GM20431 (cell line): ENCODE measurements around the gene TXN.

Source experiments
- in situ Hi-C: fragments of 300-500 bp; cut with MseI, MboI; formaldehyde crosslinking; loops from one replicate; pipeline ENCODE4 v1.15.0; 2020; ENCODE audit warnings: low sequenced_read_pairs; ENCODE audit not compliant: unreplicated experiment

TXN gene

DNA sequence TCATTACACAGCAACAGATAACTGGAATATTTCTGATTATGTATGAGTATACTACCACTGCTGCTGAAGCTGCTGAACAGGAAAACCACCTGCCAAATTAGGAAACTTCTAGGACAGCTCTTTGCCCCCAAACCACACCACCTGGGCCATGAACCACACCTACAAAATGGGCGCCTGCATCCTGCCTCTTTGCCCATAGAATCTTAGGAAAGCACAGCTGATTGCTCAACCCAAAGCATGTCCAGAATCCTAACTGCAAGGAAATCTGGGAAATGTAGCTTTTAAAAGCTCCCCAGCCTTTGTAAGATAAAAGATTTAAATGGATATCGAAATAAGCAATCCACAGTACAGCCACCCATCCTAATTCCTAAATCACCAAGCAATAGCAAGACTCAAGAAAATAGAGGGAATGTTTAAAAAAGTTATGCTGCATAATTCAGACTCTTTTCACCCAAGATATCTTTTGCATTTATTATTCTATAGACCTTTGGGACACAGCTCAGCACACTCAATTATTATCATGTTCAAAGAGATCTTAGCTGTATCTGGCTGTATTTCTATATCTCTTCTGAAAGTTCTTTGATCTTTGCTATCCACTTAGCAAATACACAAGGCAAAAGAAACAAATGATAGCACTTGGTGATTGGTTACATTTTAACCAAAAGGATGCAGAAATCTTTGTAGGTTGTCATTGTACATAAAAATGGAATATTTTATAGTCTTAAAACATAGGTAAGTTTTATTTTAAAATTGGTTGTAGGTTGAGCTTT is 41.5 kb downstream of the TXN start:
- in situ Hi-C loops = loop anchor here (25.0 kb wide), 1 partner anchor 627 kb away; no protein-coding TSS in a partner anchor

DNA sequence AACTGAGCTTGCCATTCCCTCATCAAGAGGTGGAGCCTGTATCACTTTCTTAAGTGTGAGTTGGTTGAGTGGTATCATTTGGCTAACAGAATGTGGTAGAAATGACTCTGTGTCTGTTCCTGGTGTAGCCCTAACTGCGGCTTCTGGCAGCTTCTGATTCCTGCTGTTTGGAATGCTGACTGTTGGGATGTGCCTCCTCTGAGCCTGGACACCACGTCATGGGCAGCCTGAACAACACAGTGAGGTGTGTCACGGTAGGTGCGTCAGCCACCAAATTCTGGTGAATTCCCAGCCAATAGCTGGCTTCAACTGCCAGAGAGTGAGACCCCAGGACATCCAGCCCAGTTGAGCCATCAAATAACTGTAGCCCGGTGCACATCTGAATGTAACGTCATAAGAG is 42.2 kb downstream of the TXN start:
- in situ Hi-C loops = loop anchor here (25.0 kb wide), 1 partner anchor 627 kb away; no protein-coding TSS in a partner anchor

DNA sequence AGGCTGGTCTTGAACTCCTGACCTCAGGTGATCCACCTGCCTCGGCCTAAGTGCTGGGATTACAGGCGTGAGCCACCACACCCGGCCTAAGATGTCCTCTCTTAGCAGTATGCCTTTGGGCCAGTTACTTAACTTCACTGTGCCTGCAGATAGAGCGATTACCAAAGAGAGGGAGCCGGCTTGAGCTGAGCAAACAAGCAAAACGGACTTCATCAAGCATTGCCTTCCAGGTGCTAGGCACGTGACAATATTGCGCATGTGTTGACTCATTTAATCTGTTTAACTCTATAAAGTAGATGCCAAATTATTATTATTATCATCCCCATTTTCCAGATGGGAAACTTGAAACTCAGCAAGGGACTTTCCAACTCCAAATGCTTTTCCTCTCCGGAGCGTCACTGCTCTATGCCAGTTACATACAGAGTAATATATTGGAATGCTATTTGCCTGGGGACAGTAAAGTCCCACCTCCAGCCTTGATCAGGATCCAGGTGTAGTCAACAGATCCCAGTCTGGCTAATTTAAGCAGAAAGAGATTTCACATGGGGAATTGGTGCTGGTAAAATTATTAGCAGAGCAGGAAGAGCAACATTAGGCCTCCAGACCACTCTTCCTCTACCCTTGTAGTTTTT is 42.8 kb downstream of the TXN start:
- in situ Hi-C loops = loop anchor here (25.0 kb wide), 1 partner anchor 626 kb away; no protein-coding TSS in a partner anchor

DNA sequence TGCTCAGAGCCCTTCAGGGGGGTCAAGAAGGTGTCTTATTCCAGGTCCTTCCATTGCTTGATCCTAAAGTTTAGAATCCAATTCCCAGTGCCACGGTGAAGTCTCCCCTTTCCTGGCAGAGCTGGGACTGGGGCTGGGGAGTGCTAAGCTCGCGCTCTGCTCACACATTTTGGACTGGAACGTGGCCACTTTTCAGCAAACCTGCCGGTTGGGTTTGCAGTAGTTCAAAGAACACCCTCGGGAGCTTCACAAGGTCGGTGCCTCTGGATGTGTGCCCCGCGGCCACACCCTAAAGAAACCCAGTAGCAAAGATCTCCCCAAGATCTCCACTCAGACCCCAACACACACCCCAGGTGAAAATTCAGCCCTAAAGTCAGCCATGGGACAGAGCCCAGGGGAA is 48.3 kb downstream of the TXN start, which contains the start of gene C9orf152:
C9orf152 (minus strand) TSS at position 129 of the 400 bp plus-strand sequence. CDS start 580 bp downstream, outside the sequence.
- in situ Hi-C loops = loop anchor here (25.0 kb wide), 1 partner anchor 621 kb away; no protein-coding TSS in a partner anchor

DNA sequence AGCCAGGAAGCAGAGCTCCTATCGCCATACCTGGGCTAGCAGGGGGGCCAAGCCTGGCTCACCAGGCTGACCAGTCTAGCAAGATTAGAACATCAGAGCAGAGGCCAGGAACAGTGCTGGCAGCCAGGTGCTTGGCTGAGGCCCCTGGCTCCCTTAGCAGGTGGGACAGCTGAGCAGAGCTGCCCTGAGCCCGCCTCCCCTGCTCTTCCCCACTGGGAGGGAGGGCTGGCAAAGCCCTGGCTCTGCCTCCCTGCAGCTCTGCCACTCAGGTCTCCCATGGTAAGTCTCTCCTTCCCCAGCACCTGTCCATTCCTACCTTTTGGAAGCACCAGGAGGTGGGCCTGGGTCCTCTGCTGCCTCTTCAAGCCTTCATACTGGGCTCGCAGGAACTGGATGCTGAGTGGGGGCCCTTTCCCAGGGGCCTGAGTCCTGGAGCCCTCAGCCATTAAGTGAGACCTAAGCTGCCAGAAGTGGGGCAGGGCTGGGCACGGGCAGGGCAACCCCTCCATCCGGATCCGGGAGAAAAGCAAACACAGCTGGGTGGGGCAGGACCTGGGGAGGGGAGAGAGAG is 49.2 kb downstream of the TXN start:
- in situ Hi-C loops = loop anchor here (25.0 kb wide), 1 partner anchor 620 kb away; no protein-coding TSS in a partner anchor

DNA sequence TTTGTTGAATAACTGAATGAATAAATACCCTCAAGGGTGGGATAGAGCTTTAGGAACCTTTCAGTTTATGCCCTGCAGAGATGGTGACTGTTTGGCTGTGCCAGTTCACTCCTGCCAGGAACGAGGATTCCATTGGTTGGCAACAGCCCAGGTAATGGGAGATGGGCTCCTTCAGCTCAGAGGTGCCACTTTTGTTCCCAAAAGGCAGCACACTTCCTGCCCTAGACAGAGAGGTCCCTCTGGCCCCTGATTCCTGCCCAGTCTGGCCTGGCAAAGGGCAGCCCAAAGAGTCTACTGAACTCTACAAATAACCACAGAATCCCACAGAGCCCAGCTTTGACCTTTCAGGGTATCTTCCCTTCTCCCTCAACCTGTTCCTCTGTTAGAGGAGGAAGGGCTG is 49.9 kb downstream of the TXN start:
- in situ Hi-C loops = loop anchor here (25.0 kb wide), 1 partner anchor 619 kb away; no protein-coding TSS in a partner anchor

DNA sequence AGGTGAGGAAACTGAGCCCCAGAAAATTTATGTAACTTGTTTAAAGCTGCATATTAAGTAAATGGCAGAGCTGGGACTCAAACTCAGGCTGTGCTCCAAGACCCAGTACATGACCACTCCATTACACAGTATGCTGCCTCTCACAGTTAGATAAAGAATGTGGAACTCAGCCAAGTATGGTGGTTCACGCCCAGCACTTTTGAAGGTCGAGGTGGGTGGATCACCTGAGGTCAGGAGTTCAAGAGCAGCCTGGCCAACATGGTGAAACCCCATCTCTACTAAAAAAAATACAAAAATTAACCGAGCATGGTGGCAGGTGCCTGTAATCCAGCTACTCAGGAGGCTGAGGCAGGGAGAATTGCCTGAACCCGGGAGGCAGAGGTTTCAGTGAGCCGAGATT is 50.7 kb downstream of the TXN start:
- in situ Hi-C loops = loop anchor here (25.0 kb wide), 1 partner anchor 618 kb away; no protein-coding TSS in a partner anchor

DNA sequence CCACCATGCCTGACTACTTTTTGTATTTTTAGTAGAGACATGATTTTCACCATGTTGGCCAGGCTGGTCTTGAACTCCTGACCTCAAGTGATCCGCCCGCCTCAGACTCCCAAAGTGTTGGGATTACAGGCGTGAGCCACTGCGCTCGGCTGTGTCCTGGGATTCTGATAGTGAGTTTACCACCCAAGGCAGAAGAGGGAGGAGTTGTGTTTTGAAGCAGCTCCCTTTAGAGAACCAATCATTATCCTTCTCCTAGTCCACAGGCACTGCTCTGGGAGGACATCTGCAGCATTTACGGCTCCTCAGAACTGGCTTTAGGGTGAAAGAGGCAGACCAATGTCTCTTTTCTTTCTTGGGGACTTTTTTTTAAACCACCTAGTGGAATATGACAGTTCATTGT is 54.1 kb downstream of the TXN start:
- in situ Hi-C loops = loop anchor here (25.0 kb wide), 1 partner anchor 615 kb away; no protein-coding TSS in a partner anchor

DNA sequence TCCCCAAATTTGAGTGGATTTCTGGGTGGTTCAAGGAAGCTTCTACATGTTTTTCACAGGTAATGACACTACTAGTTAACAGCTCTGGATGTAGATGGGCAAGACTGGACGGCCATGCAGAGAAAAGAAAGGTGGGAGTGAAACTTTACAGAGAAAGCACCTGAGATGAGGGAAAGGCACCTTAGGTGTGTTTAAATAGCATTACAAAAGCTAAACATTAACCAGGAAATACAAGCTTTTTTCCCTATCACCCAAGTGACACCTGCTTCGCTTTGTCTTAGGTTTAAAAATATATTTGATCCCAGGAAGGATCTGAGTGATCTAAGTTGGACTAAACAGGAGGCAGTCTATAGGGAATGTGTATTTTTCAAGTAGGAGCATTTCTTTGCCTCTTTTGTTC is 56.7 kb downstream of the TXN start:
- in situ Hi-C loops = loop anchor here (25.0 kb wide), 2 partner anchors 413 to 612 kb away; no protein-coding TSS in a partner anchor

DNA sequence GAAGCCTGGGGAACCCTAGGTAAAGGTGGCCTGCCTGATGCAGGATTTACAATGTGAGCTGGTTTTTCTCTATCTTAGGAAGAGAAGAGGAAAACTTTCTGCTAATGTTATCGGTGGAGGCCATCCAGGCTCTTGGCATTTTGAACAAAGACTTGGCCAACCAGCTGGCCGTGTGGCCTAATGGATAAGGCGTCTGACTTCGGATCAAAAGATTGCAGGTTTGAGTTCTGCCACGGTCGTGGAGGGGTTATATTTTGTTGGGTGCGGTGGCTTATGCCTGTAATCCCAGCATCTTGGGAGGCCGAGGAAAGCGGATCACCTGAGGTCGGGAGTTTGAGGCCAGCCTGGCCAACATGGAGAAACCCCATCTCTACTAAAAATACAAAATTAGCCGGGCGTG is 58.0 kb downstream of the TXN start:
- in situ Hi-C loops = loop anchor here (25.0 kb wide), 1 partner anchor 414 kb away; no protein-coding TSS in a partner anchor

DNA sequence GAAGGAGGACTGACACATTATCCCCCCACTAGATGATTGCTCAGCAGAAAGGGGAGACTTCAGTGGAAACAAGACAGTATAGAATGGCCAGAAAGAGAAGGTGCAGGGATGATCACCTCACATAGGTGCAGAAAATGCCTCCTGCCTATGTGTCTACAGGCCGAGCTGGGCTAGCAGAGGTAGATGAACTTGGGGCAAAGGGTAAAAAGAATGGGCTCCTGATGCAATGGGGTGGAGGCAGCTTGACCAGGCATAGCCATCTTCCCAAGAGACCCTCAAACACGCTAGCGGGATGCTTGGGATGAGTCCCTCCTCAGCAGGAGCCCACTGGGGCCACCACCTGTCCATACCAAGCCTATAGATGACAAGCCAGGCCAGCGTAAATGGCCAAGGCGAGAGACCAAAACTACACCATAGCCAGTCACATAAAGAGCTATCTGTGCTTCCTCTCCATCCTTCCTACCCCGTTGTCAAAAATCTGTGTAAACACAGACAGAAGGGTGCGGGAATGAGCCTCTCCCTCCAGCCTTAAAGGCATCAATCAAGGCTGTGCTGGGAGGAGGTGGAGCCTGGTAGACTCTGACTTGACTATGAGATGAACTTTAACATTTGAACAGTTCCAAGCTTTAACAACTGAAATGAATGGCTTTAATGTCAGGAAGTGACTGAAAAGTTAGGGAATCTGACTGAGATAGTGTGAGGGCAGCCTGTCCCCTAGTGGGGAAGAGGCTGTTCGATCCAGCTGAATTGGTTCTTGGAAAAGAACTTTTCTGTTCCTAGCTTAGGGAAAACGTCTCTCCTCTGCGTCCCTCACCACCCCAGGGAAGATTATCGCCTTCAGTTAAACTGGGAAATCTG is 58.7 kb downstream of the TXN start:
- in situ Hi-C loops = loop anchor here (25.0 kb wide), 1 partner anchor 415 kb away; no protein-coding TSS in a partner anchor

DNA sequence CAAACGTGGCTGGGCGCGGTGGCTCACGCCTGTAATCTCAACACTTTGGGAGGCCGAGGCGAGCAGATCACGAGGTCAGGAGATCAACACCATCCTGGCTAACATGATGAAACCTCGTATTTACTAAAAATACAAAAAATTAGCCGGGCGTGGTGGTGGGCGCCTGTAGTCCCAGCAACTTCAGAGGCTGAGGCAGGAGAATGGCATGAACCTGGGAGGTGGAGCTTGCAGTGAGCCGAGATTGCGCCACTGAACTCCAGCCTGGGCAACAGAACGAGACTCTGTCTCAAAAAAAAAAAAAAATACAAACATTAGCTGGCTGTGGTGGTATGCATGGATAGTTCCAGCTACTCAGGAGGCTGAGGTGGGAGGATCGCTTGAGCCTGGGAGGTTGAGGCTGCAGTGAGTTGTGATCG is 60.2 kb downstream of the TXN start:
- in situ Hi-C loops = loop anchor here (25.0 kb wide), 1 partner anchor 416 kb away; no protein-coding TSS in a partner anchor
